SK-N-DZ (cell line): ENCODE results near the gene U2SURP.
"Not testable (repeated sequence)": the region's sequence is repeated elsewhere in the genome, so short reads cannot be mapped to it uniquely, and the experiment has no call there.

Experiments
- DNase-seq: peaks from one replicate; pipeline ENCODE4 v3.0.0-alpha.2; 2015; ENCODE audit warnings: low spot score

The U2SURP gene

DNA sequence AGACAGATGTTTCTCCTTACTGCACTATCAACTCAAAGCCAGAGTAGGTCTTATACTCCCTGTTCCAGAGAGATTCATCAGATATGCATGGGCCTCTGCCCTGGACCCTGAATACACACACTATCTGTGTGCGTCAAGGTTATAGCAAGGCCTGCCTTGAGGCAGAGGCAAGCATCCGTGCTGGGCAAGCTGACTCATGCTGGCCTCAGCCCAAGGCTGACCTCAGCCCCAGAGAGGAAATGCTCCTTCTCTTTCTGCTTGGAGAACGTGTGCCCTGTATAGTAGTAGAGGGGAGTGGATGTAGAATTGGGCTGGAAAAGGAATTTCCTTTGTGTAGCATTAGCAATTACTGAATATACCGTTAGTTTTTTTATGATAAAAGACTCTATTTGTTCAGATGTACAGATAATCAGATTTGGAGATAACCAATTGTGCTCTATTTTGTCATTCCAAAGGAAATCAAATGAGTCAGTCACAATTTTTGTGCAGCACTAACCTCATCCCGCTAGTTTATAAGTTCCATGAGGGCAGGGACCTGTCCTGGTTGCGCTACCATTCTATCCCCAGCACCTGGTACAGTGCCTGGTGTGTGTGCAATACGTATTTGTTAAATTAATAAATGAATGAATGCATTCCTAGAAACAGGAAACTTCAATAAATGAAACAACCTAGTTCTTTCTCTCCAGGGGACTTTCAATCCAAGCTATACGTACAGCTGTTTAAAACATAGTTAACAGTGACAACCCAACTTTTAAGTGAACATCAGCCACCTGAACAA is 24.6 kb upstream of the U2SURP start:
- no peak for DNase-seq

DNA sequence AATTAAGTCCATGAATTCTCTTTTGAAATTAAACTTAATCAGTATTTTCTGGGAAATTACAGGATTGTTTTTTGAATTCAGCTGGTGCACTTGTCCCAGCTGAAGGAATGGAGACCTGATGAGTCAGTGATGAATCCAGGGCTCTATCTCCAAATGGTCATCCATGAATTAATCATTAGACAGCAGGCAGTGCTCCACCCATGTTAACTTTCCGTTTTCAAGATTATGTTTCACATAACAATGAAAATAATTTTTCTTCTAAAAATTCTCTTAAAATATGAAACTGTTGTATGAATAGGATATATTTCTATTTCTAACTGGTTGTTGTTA is 24.0 kb upstream of the U2SURP start:
- no peak for DNase-seq

DNA sequence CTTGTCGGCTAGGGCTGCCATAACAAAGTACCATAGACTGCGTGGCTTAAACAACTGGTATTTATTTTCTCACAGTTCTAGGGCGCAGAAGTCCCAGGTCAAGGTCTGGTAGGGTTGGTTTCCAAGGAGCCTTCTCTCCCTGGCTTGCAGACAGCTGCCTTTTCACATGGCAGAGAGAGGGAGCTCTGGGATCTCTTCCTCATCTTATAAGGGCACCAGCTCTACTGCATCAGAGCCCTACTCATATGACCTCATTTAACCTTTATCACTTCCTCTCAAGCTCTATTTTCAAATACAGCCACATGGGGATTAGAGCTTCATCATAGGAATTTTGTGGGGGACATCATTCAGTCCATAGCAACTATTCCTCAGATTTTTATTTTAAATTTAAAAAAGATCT is 20.3 kb upstream of the U2SURP start:
- peak; percentile 22 for DNase-seq

DNA sequence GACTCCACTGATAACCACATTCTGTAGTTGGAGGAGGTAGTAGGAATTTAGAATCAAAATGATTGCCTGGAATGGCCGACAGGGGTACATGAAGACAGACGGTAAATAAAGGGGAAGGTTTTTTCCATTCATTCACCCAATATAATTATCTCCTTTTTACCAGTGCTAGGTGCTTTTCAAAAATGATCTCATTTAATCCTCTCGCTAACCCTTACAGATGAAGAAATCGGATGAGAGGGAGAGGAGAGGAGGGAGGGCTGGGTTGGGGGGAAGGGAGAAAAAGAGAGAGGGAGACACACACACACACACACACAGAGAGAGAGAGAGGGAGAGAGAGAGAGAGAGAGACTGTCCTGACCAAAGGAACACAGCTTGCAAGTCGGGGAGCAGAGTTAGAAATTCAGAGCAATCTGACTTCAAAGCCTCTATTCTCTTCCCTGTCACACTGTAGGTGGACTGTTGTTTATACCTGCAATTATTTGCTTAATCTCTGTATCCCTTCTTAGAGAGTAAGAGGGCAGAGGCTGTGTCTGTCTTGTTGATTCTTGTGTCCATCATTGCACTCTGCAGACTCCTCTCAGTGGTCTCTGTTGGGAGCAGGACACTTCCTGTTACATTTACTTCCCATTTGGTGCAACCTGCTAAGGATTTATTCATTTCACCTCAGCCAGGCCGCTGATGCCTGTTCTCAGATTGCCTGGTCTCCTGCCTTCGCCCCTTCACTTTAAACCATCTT is 19.2 kb upstream of the U2SURP start:
- no peak for DNase-seq

DNA sequence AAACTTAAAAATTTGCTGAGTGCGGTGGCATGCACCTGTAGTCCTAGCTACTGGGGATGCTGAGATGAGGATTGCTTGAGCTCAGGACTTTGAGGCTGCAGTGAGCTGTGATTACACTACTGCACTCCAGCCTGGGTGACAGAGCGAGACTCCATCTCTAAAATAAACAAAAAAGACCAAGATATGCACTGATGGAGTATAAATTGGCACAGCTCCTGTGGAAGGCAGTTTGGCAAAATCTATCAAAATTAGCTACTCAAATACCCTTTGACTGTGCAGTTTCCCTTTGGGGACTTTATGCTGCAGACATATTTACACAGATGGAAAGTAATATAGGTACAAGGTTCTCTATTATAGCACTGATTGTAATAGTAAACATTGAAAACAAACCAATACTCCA is 18.1 kb upstream of the U2SURP start:
- no peak for DNase-seq

DNA sequence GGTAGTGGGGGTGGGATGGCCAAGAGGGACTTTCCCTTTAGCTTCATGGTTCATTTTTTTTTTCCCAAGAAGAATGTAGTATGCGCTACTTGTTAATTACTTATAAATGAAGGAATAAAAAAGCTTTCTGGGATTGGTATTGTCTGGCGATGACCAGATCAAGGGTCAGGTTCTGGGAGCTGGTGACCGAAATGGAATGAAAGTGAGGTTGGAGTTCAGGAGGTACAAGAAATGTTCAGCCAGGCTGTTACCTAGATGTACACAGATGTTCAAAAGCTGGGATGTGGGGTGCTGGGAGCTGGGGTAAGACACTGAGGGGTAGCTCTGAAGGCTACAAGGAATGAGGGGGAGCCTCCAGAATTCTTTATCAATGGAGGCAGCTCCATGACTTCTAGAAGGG is 17.1 kb upstream of the U2SURP start:
- DNase-seq, result no peak

DNA sequence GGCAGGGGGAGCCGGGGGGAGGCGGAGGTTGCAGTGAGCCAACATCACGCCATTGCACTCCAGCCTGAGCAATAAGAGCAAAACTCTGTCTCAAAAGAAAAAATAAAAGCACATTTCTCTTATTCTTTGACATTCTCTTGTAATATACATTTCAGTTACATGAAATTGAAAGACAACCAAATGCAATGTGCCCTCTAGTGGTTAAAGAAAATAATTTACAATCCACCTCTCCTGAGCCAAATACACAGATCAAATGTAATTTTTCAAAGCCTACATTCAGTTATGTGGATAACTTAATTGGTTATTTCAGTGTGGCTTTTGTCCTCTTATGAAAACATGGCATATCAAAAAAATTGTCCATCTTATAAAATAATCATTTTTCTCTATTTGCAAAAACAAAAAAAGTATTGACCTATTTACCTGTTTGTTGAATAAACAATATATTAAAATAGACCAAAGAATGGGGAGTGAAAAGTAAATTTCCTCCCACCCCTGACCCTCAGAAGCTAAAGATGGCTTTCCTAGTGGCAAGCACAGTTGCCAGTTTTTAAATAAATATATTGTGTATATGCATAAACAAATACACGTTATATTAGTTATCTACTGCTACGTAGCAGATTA is 14.2 kb upstream of the U2SURP start:
- peak; percentile 36 for DNase-seq

DNA sequence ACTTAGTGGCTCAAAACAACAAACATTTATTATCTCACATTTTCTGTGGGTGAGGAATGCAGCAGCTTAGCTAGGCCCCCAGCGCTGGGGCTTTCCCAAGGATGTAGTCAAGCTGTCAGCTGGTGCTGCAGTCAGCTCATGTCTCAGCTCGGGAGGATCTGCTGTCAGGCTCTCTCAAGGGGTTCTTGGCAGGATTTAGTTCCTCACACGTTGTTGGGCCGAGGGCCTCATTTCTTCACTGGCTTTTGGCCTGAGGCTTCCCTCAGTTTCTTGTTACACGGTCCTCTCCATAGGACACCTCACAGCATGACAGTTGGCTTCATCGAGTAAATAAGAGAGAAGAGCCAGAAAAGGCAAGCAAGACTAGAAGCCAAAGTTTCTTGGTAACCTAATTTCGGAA is 13.7 kb upstream of the U2SURP start:
- no peak for DNase-seq

DNA sequence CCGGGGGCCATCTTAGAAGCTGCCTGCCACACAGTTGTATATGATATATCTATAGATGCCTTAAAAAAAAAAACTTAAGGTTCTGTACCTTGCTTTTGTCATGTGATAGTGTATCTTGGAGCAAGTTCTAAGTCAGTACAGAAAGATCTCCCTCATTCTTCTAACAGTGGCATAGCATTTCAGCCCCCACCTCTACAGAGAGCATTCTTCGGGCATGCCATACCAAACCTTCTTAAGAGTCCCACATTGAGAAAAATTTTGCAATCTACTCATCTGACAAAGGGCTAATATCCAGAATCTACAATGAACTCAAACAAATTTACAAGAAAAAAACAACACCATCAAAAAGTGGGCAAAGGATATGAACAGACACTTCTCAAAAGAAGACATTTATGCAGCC is 13.1 kb upstream of the U2SURP start:
- not testable (repeated sequence) for DNase-seq

DNA sequence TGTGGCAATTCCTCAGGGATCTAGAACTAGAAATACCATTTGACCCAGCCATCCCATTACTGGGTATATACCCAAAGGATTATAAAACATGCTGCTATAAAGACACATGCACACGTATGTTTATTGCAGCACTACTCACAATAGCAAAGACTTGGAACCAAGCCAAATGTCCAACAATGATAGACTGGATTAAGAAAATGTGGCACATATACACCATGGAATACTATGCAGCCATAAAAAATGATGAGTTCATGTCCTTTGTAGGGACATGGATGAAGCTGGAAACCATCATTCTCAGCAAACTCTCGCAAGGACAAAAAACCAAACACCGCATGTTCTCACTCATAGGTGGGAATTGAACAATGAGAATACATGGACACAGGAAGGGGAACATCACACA is 12.5 kb upstream of the U2SURP start:
- not testable (repeated sequence) for DNase-seq

DNA sequence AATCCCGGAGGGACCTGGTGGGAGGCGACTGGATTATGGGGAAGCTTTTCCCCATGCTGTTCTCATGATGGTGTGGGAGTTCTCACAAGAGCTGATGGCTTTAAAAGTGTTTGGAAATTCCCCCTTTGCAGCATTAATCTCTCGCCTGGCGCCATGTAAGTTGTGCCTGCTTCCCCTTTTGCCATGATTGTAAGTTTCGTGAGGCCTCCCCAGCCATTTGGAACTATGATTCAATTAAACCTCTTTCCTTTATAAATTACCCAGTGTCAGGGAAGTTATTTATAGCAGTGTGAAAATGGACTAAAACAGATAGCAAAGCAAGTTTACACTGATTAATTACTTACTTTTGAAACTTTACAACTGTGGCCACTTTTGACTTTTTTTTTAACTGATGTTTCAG is 10.6 kb upstream of the U2SURP start:
- DNase-seq, result no peak

DNA sequence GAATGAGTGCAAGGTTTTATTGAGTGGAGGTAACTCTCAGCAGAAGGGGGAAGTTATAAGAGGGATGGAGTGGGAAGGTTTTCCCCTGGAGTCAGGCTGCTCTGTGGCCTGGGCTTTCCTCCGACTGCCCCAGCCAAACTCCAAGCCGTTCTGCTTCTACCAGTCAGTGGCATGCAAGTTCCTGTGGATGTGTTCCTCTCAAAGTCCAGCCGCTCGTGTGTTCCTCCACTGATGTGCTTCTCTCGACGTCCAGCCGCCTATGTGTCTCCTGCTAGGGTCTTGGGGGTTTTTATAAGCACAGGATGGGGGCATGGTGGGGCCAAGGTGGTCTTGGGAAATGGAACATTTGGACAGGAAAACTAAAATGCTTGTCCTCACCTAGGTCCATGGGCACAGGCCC is 9.0 kb upstream of the U2SURP start:
- DNase-seq, result no peak

DNA sequence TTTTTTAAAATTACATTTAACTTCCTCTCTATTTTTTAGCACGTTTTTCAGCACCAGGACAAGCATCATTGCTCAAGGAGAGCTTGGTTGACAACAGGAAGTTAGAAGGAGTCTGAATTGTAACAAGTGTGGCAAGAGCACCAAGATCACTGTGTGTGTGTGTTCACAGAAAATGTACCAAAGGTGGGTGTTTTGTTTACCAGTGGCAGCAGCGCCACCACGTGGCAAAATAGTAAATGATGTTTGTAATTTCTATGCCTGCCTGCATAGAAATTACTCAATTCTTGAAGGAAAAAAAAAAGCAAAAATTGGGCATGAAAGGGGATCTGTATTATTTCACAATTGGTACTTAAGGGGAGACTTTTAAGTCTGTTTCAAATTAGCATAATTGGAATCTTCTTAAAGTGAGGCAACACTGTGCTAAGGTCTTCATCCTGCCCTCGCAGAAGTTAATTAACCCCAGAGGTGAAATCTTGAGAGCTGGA is 7.4 kb upstream of the U2SURP start:
- DNase-seq, result peak; percentile 67

DNA sequence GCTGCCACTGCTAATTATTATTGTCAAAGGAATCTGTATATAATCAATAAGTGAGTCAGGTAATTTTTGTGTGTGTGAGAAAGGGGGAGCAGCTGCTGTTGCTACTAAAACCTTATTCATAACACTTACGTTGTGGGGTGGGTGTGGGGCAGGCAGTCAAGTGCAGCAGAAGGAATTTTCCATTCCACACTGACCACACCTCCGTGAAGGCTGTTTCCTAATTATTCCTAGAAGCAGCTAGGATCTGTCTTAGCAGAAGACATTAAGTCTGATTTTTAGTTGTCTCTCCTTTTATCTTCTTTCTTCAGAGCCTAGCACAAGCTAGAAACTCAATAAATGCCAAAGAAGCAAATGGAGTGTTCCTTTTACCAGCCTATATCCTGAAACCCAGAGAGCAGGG is 4.0 kb upstream of the U2SURP start:
- no peak for DNase-seq

DNA sequence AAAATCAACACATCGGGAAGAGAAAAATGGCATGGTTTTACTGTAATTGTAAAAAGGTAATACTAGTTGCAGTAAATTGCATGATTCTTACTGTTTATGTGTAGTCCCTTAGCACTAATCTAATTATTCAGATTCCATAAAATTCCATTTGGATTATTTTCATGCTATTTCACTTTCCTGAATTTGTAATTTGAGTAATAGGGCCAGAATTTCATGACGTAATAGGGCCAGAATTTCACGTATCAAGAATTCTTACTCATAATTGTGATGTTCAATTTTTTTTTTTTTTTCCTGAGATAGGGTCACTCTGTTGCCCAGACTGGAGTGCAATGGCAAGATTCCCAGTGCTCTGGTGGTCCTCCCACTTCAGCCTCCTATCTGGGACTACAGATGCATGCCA is 2.9 kb upstream of the U2SURP start:
- no peak for DNase-seq

DNA sequence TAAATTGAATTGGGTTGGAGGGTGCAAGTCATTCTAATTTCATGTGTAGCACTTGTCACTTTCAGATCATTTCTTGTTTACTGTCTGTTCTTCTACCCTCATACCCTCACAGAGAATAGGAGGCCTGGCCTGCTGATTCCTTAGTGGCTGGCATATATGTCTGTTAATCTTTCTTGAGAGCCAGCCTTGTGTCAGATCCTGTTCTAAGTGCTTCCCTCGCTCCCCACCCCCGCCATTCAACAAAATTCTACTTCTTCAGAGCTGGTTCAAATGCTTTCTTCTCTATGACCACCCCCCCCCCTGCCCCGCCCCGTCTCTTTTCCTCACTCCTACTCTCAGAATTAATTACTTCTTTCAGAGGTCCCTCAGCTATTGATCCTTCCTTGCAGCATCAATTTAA is 1.5 kb upstream of the U2SURP start:
- DNase-seq, result no peak

DNA sequence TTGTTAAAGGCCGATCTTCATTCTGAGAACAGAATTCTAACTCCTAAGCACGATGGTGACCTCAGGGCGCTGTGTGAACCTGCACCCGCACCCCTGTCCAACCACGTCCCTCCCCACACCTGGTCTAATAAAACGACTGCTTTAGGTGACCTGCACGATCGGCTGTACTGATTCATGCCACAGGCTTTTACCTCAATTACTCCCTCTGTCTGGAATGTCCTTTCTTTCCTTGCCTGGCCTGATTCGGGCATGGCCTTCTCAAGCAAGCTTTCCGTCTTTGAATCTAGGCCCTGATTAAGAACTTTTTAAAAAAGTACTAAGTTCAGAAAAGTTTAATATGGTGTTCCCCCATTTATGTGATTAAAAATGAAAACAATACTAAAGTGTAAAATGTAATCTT is 842 bp upstream of the U2SURP start:
- no peak for DNase-seq

DNA sequence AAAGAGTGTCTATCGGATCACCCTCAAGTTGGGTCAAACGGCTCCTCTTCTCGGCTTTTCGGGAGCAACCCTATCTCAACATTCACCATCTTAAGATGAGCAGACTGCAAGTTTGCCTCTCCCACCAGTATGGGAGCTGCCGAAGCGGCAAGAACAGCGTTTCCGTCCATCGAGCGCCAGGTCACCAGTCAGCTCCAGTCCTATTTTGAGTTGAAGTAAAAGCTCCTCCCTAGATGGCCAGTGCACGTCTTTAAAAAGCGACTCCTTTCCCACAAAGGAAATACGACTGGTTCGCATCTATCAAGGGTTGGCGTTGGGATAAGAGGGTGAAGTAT is 369 bp upstream of the U2SURP start:
- no peak for DNase-seq

DNA sequence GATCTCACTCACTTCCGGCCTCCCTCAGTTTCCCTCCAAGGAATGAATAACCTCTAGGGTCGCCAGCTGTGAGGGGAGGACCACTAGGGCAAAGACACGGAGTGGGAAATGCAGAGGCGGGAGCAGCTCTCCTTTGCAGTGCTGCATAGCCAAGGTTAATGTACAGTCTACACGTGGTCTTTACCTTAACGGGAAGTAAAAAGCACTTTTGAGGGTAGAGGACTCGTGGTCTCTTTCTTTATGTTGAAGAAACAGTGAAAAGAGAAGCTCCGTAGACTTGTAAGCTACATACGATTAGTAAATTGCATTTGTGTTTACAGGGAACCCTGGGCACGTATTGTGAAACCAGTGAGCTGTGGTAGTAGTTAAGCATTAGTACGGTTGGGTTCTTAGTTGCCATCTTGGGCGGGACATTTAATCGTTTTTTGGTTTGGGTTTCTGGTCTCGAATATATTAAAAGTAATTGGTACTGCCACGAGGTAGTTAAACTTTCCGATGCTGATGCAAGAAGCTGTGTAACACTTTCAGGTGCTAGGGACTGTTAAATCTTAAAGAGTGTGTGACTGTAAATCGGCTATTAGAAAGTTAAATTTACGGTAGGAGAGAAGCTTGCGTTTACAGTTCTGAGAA is 828 bp downstream of the U2SURP start:
- peak; percentile 40 for DNase-seq

DNA sequence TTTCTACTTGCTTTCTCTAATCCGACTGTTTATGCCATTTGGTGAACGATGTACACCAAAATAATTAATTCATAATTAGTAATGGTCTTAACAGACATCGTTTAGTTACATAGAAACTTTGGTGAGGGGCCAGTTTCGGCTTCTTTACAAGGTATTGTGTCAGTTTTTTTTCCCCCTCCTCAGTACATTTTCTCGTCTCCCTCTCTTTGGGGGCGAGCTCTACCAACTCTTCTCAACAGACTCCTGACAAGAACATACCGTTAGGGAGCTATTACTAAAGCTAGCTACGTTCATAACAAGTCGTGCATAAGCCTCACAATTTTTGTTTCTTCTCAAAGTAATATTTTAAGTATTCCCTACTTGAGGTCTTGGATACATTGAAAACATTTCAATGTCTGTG is 1.4 kb downstream of the U2SURP start:
- no peak for DNase-seq

DNA sequence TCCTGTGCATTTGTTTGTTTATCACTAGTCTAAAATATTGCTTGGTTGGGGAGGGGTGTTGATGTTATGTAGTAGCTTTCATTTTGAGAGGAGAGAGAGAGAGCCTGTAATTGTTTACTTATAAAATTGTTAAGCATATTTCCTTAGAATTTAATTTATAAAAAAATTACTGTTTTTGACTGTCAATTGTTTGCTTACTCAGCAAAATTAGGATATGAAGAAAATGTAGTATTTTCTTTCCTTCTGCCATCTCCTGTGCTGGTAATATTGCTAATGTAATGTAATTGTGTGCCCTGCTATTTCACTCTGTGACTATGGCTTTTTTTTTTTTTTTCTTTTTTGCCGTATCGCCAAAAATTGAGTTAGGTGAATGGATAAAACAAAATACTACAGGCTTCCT is 3.5 kb downstream of the U2SURP start:
- DNase-seq, result no peak

DNA sequence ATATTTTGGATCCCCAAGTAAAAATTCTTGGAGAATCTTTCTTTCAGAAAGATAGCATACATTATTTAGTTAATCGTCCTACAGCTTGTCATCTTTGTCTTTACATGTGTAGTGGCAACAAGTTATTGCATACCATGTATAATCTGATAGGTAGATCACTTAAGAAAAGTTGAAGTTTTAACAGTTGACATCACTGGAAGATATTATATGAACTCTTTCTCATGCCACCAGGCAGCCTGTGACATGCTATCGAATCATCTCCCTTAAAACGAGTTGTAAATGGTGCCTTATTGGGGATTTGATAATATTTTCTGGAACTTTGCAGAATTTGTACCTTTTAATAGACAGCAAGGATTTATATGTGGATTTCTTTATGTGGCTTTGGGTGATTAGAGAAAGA is 8.7 kb downstream of the U2SURP start:
- DNase-seq, result no peak

DNA sequence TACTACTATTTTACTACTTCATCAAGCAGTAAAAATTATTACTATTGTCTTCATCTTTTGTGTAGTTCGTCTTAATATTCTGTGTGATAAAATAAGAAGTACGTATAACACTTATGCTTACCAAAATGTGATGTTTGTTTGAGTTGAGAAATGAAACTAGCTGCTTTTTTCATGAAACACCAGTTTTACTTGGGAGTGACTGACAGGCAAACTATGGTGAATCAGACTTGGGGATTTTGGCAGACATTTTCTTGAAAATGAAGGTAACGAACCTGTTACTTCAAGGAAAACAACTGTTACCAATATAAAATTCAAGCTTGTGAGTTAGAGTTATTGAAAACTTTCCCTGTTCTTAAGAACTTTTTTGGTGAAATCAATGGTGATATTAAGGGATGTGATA is 10.3 kb downstream of the U2SURP start:
- no peak for DNase-seq
